ENCODE measurements around the gene RPEL1.

DNA sequence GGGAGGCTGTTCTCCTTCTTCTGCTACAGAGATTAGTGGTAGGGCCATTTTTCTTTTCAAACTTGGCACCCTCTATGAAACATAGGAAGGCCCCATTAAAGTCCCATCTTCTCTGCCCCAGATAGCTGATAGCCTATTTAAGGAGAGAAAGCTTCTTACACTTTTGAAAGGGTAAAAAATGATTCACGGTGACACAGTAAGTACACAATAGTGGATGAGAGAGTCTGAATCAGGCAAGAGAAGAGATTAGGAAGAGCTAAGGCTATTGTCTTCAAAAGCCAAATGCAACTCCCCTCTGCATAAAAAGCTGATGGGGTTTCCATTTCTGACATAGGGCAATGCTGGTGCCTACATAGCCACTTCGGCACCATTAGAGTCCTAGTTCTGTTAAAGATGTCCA is 34.8 kb downstream of the RPEL1 start:
- no peak for TF ChIP-seq POLR2A (IDR thresholded peaks at IDR 0.05)
- TF ChIP-seq, protein P1, sequence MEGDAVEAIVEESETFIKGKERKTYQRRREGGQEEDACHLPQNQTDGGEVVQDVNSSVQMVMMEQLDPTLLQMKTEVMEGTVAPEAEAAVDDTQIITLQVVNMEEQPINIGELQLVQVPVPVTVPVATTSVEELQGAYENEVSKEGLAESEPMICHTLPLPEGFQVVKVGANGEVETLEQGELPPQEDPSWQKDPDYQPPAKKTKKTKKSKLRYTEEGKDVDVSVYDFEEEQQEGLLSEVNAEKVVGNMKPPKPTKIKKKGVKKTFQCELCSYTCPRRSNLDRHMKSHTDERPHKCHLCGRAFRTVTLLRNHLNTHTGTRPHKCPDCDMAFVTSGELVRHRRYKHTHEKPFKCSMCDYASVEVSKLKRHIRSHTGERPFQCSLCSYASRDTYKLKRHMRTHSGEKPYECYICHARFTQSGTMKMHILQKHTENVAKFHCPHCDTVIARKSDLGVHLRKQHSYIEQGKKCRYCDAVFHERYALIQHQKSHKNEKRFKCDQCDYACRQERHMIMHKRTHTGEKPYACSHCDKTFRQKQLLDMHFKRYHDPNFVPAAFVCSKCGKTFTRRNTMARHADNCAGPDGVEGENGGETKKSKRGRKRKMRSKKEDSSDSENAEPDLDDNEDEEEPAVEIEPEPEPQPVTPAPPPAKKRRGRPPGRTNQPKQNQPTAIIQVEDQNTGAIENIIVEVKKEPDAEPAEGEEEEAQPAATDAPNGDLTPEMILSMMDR (IDR thresholded peaks at IDR 0.05) = no peak
